CD8-positive, alpha-beta memory T cell (primary cell): ENCODE measurements around the gene KRT5. TPM values are rescaled to one million over a fixed set of nuclear protein-coding genes. Genes with fewer than 3 reads are reported as not detected.
"Not testable (repeated sequence)": the region's sequence is repeated elsewhere in the genome, so short reads cannot be mapped to it uniquely, and the experiment has no call there.

Experiments
- CTCF ChIA-PET: fragments of 350-600 bp; sonication (Branson Sonifier 250); formaldehyde crosslinking; loops from one replicate; lab custom pipeline; 2021; ENCODE audit warnings: antibody characterized with exemption; lab: Charles Lee
- POLR2A ChIA-PET: fragments of 350-600 bp; sonication (Branson Sonifier 250); formaldehyde crosslinking; loops from one replicate; lab custom pipeline; 2021; ENCODE audit warnings: antibody characterized with exemption; lab: Charles Lee
- DNase-seq, 5 donors: peaks; one replicate each; pipeline versions ENCODE4 v3.0.0 to v3.0.0-alpha.2; 2020 to 2022; ENCODE audit warnings: mixed read lengths in 1 of 5
- H3K27ac ChIP-seq: one replicate; pipeline ENCODE4 v1.7.0; 2013; ENCODE audit warnings: low read depth, mild to moderate bottlenecking, low read length, moderate library complexity
- H3K27me3 ChIP-seq: 2 replicates; pipeline ENCODE4 v1.7.0; 2013; ENCODE audit warnings: low read length, mild to moderate bottlenecking; ENCODE audit not compliant: insufficient read depth, poor library complexity, severe bottlenecking
- H3K36me3 ChIP-seq: 2 replicates; pipeline ENCODE4 v1.7.0; 2013; ENCODE audit warnings: mild to moderate bottlenecking, low read length, moderate library complexity; ENCODE audit not compliant: insufficient read depth
- H3K4me1 ChIP-seq: 2 replicates; pipeline ENCODE4 v1.7.0; 2013; ENCODE audit warnings: mild to moderate bottlenecking, low read length, moderate library complexity; ENCODE audit not compliant: insufficient read depth
- H3K4me3 ChIP-seq: 2 replicates; pipeline ENCODE4 v1.7.0; 2013; ENCODE audit warnings: mild to moderate bottlenecking, low read length
- H3K9me3 ChIP-seq: 2 replicates; pipeline ENCODE4 v1.7.0; 2013; ENCODE audit warnings: mild to moderate bottlenecking, low read length
- H3K27ac Mint-ChIP-seq, 8 donors: one replicate each; pipeline ENCODE4 v1.8.0; 2020 to 2021; ENCODE audit warnings: mixed read lengths in 8 of 8, mild to moderate bottlenecking in 6 of 8, inconsistent platforms in 3 of 8, moderate library complexity in 3 of 8
- H3K27me3 Mint-ChIP-seq, 2 donors: one replicate each; pipeline ENCODE4 v1.8.0; 2020 to 2021; ENCODE audit warnings: mixed read lengths in 2 of 2, mild to moderate bottlenecking in 1 of 2, moderate library complexity in 1 of 2
- H3K36me3 Mint-ChIP-seq, 3 donors: one replicate each; pipeline ENCODE4 v1.8.0; 2020 to 2021; ENCODE audit warnings: mixed read lengths in 3 of 3, inconsistent platforms in 1 of 3, mild to moderate bottlenecking in 1 of 3
- H3K4me1 Mint-ChIP-seq, 3 donors: one replicate each; pipeline ENCODE4 v1.8.0; 2020 to 2021; ENCODE audit warnings: mixed read lengths in 3 of 3, inconsistent platforms in 1 of 3, mild to moderate bottlenecking in 1 of 3
- H3K4me3 Mint-ChIP-seq, 7 donors: one replicate each; pipeline ENCODE4 v1.8.0; 2020 to 2021; ENCODE audit warnings: mixed read lengths in 7 of 7, mild to moderate bottlenecking in 6 of 7, moderate library complexity in 4 of 7, inconsistent platforms in 2 of 7
- H3K9me3 Mint-ChIP-seq, 5 donors: one replicate each; pipeline ENCODE4 v1.8.0; 2020 to 2022; ENCODE audit warnings: mixed read lengths in 5 of 5, mild to moderate bottlenecking in 3 of 5, moderate library complexity in 2 of 5, inconsistent platforms in 1 of 5
- polyA plus RNA-seq: library from polyadenylated mRNA; unstranded; fragments of 300-500 nt; fragmentation: Illumina TruSeq; gene quantifications from one replicate; pipeline ENCODE4 v1.2.3, GENCODE V29; 2021
- total RNA-seq, 2 experiments: library from RNA; stranded (reverse); gene quantifications; one replicate each; pipeline ENCODE4 v1.2.3, GENCODE V29; 2021

KRT5 gene
- total and polyA plus RNA-seq, 3 experiments from 2014 or later: not detected

GRCh38 chr12:52501490-52501889 lies 18.7 kb downstream of the KRT5 start:
- Mint-ChIP-seq H3K4me1 (no peaks in the 10 kb centered on the region), H3K4me3 (no peak overlapping the region), H3K9me3 (no peaks in the 10 kb centered on the region), H3K27me3 (peaks cover 10 to 47% of the 10 kb centered on the region in 2 donors), H3K36me3 (no peaks in the 10 kb centered on the region), H3K27ac (no peak overlapping the region)
- Histone ChIP-seq H3K4me3 (no peak overlapping the region), H3K9me3 (no peaks in the 10 kb centered on the region), H3K27ac (no peak overlapping the region), H3K27me3 (no peaks in the 10 kb centered on the region), H3K36me3 (no peaks in the 10 kb centered on the region), H3K4me1 (no peaks in the 10 kb centered on the region)
- ChIA-PET POLR2A (no interaction called here), CTCF (no interaction called here)
- DNase-seq: no peak

- POLR2A ChIA-PET, H3K9me3 Mint-ChIP-seq, H3K27me3 ChIP-seq, H3K27ac Mint-ChIP-seq, H3K4me3 ChIP-seq, H3K36me3 Mint-ChIP-seq, H3K27ac ChIP-seq, H3K4me1 ChIP-seq, H3K36me3 ChIP-seq, CTCF ChIA-PET, H3K4me3 Mint-ChIP-seq, DNase-seq, H3K4me1 Mint-ChIP-seq, H3K9me3 ChIP-seq: not testable (repeated sequence)
- H3K27me3 Mint-ChIP-seq: peaks cover 7 to 41% of the 10 kb centered on the region in 2 donors
Observed at GRCh38 chr12:52500574-52500973, 19.6 kb downstream of the KRT5 start.

GRCh38 chr12:52499806-52500560 lies 20.2 kb downstream of the KRT5 start:
- no peaks in the 10 kb centered on the region for H3K4me1 ChIP-seq
- H3K4me3 ChIP-seq: no peak overlapping the region
- CTCF ChIA-PET: no interaction called here
- no peaks in the 10 kb centered on the region for H3K9me3 Mint-ChIP-seq
- H3K27me3 Mint-ChIP-seq: peaks cover 4 to 35% of the 10 kb centered on the region in 2 donors
- H3K27ac Mint-ChIP-seq: no peak overlapping the region
- H3K36me3 ChIP-seq: no peaks in the 10 kb centered on the region
- no peaks in the 10 kb centered on the region for H3K36me3 Mint-ChIP-seq
- H3K4me3 Mint-ChIP-seq: no peak overlapping the region
- no peak overlapping the region for H3K27ac ChIP-seq
- H3K4me1 Mint-ChIP-seq: peaks cover 0 to 4% (median 2%) of the 10 kb centered on the region in 3 donors
- H3K27me3 ChIP-seq: no peaks in the 10 kb centered on the region
- no peak for DNase-seq
- POLR2A ChIA-PET: no interaction called here
- H3K9me3 ChIP-seq: no peaks in the 10 kb centered on the region

- CTCF ChIA-PET: no interaction called here
- POLR2A ChIA-PET: no interaction called here
Observed at GRCh38 chr12:52498946-52499345, 21.2 kb downstream of the KRT5 start.

GRCh38 chr12:52497975-52498374 lies 22.2 kb downstream of the KRT5 start:
- POLR2A ChIA-PET: no interaction called here

More at GRCh38 chr12:52498946-52499345, 21.2 kb downstream of the KRT5 start:
- Histone ChIP-seq H3K9me3 (no peaks in the 10 kb centered on the region), H3K4me3 (no peak overlapping the region), H3K36me3 (no peaks in the 10 kb centered on the region), H3K4me1 (no peaks in the 10 kb centered on the region), H3K27ac (no peak overlapping the region), H3K27me3 (no peaks in the 10 kb centered on the region)
- H3K27ac Mint-ChIP-seq: no peak overlapping the region
- peaks cover 14 to 37% of the 10 kb centered on the region in 2 donors for H3K27me3 Mint-ChIP-seq
- H3K4me3 Mint-ChIP-seq: no peak overlapping the region
- no peaks in the 10 kb centered on the region for H3K36me3 Mint-ChIP-seq
- H3K9me3 Mint-ChIP-seq: no peaks in the 10 kb centered on the region
- peaks cover 0 to 4% (median 2%) of the 10 kb centered on the region in 3 donors for H3K4me1 Mint-ChIP-seq
- no peak for DNase-seq

GRCh38 chr12:52496590-52497071 lies 23.6 kb downstream of the KRT5 start:
- no peaks in the 10 kb centered on the region for H3K4me1 ChIP-seq
- ChIA-PET CTCF (interaction anchor here (1.3 kb wide), 1 partner anchor 484 kb away, joined by 3 read pairs; no protein-coding TSS in a partner anchor), POLR2A (no interaction called here)
- no peaks in the 10 kb centered on the region for H3K9me3 ChIP-seq
- no peak for DNase-seq
- H3K27me3 ChIP-seq: no peaks in the 10 kb centered on the region
- no peaks in the 10 kb centered on the region for H3K9me3 Mint-ChIP-seq
- no peak overlapping the region for H3K4me3 Mint-ChIP-seq
- no peaks in the 10 kb centered on the region for H3K36me3 ChIP-seq
- no peak overlapping the region for H3K4me3 ChIP-seq
- H3K27ac ChIP-seq: no peak overlapping the region
- no peaks in the 10 kb centered on the region for H3K36me3 Mint-ChIP-seq
- H3K27me3 Mint-ChIP-seq: peaks cover 23 to 42% of the 10 kb centered on the region in 2 donors
- H3K27ac Mint-ChIP-seq: no peak overlapping the region
- peaks cover 0 to 4% (median 2%) of the 10 kb centered on the region in 3 donors for H3K4me1 Mint-ChIP-seq

More at GRCh38 chr12:52497975-52498374, 22.2 kb downstream of the KRT5 start:
- H3K4me3 ChIP-seq: no peak overlapping the region
- H3K4me1 Mint-ChIP-seq: peaks cover 0 to 4% (median 2%) of the 10 kb centered on the region in 3 donors
- no peaks in the 10 kb centered on the region for H3K36me3 Mint-ChIP-seq
- H3K4me1 ChIP-seq: no peaks in the 10 kb centered on the region
- no peak overlapping the region for H3K27ac Mint-ChIP-seq
- H3K9me3 Mint-ChIP-seq: no peaks in the 10 kb centered on the region
- CTCF ChIA-PET: interaction anchor here (1.3 kb wide), 1 partner anchor 482 kb away, joined by 3 read pairs; no protein-coding TSS in a partner anchor
- H3K27ac ChIP-seq: no peak overlapping the region
- H3K36me3 ChIP-seq: no peaks in the 10 kb centered on the region
- no peak overlapping the region for H3K4me3 Mint-ChIP-seq
- H3K9me3 ChIP-seq: no peaks in the 10 kb centered on the region
- peaks cover 16 to 43% of the 10 kb centered on the region in 2 donors for H3K27me3 Mint-ChIP-seq
- no peak for DNase-seq
- H3K27me3 ChIP-seq: no peaks in the 10 kb centered on the region

GRCh38 chr12:52496054-52496453 lies 24.1 kb downstream of the KRT5 start:
- no peaks in the 10 kb centered on the region for H3K9me3 Mint-ChIP-seq
- ChIA-PET POLR2A (no interaction called here), CTCF (no interaction called here)
- Histone ChIP-seq H3K27ac (no peak overlapping the region), H3K4me1 (no peaks in the 10 kb centered on the region), H3K36me3 (no peaks in the 10 kb centered on the region), H3K9me3 (no peaks in the 10 kb centered on the region), H3K27me3 (no peaks in the 10 kb centered on the region), H3K4me3 (no peak overlapping the region)
- H3K4me1 Mint-ChIP-seq: peaks cover 0 to 4% (median 2%) of the 10 kb centered on the region in 3 donors
- DNase-seq: no peak
- no peaks in the 10 kb centered on the region for H3K36me3 Mint-ChIP-seq
- H3K27me3 Mint-ChIP-seq: peaks cover 24 to 46% of the 10 kb centered on the region in 2 donors
- H3K27ac Mint-ChIP-seq: peak overlapping the region in 1 of 8 donors; percentile 47
- no peak overlapping the region for H3K4me3 Mint-ChIP-seq

GRCh38 chr12:52495389-52495788 lies 24.8 kb downstream of the KRT5 start:
- Mint-ChIP-seq H3K9me3 (no peaks in the 10 kb centered on the region), H3K36me3 (no peaks in the 10 kb centered on the region), H3K4me3 (no peak overlapping the region), H3K27ac (no peak overlapping the region), H3K27me3 (peaks cover 24 to 49% of the 10 kb centered on the region in 2 donors), H3K4me1 (peaks cover 0 to 4% (median 2%) of the 10 kb centered on the region in 3 donors)
- no peak for DNase-seq
- no peaks in the 10 kb centered on the region for H3K9me3 ChIP-seq
- ChIA-PET POLR2A (no interaction called here), CTCF (no interaction called here)
- no peaks in the 10 kb centered on the region for H3K4me1 ChIP-seq
- no peak overlapping the region for H3K4me3 ChIP-seq
- no peaks in the 10 kb centered on the region for H3K27me3 ChIP-seq
- no peak overlapping the region for H3K27ac ChIP-seq
- no peaks in the 10 kb centered on the region for H3K36me3 ChIP-seq
